PFSK-1 (cell line): Measurements from ENCODE around the gene TBC1D22A.

ENCODE experiments used
- FOXP2 ChIP-seq: optimal IDR thresholded peaks from 2 replicates; pipeline ENCODE3; 2011; ENCODE audit warnings: borderline replicate concordance, control low read depth, inconsistent platforms; ENCODE audit not compliant: insufficient read depth; ENCODE audit errors: extremely low read length, extremely low read depth
- POLR2AphosphoS5 ChIP-seq: IDR thresholded peaks from 2 replicates; pipeline ENCODE4 v1.6.1; 2012; ENCODE audit warnings: low read depth, mild to moderate bottlenecking, control low read depth, low read length, moderate library complexity
- REST ChIP-seq, 2 experiments: IDR thresholded peaks; 2 replicates each; pipeline versions ENCODE4 v1.6.1 to v1.8.0; 2011 to 2012; ENCODE audit warnings: low read depth in 2 of 2, low read length in 2 of 2, control low read depth in 1 of 2, inconsistent platforms in 1 of 2, mild to moderate bottlenecking in 1 of 2, moderate library complexity in 1 of 2; ENCODE audit not compliant: insufficient read depth in 1 of 2
- SIN3A ChIP-seq: IDR thresholded peaks from 2 replicates; pipeline ENCODE4 v1.6.1; 2012; ENCODE audit warnings: mild to moderate bottlenecking, low read length, moderate library complexity, borderline replicate concordance; ENCODE audit not compliant: insufficient read depth
- TAF1 ChIP-seq: IDR thresholded peaks from 2 replicates; pipeline ENCODE4 v1.6.1; 2012; ENCODE audit warnings: low read length, control low read depth, borderline replicate concordance; ENCODE audit not compliant: insufficient read depth

The TBC1D22A gene

DNA sequence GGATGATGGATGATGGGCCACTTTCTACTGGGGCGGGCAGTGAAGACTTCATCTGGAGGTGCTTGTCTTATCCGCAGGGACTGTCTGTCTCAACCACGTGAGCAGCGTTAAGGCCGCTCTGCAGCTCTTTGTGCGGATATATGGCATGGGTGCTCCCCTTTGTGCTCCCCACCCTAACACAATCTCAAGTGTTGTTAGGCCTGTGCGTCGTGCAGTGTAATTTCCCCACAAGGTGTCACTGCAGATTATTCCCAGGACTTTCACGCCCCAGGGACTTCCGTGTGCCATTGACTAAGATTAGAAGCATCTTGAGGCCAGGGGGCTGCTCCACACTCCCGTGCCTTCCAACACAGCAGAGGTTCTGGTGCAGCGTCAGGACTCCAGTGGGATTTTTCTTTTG, 65.3 kb downstream of the TBC1D22A start:
- TF ChIP-seq POLR2AphosphoS5 (no peak), TAF1 (no peak), FOXP2 (no peak), SIN3A (no peak), REST (IDR thresholded peaks at IDR 0.05; ENCODE audit: insufficient read depth in 1 of 2, low read depth in 2 of 2, low read length in 2 of 2) (no peak)

DNA sequence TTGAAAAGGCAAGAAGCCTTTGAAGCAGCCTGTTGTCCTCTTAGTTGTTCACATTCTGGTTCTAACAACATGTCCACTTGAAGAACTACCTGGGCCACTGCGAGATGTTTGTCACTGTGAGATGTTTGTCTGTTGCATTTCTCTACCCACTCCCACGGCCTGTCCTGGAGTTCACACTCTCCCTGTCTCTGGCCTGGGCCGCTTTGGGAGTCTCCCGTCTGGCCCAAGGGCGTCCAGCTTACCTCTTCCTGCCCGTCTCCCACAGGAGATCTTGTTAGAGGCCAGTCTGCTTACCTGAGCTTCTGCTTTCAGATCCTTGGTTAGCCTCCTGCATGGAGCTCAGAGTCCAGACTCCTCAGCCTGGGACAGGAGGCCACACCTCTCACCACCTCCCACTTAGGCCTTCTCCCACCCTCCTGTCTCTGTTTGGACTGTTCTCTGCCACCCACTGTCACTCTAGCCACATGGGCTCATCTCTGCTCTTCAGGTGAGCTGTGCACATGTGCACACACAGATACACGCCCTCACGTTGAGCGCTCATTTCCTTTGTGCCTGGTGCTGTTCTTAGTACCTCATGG, 66.0 kb downstream of the TBC1D22A start:
- no peak for TF ChIP-seq POLR2AphosphoS5
- no peak for TF ChIP-seq FOXP2
- TF ChIP-seq SIN3A, result no peak

- TF ChIP-seq SIN3A (no peak), TAF1 (no peak), POLR2AphosphoS5 (no peak), FOXP2 (no peak), REST (IDR thresholded peaks at IDR 0.05; ENCODE audit: insufficient read depth in 1 of 2, low read depth in 2 of 2, low read length in 2 of 2) (no peak)
Measured at GRCh38 chr22:46829117-46829891, 66.9 kb downstream of the TBC1D22A start.

GRCh38 chr22:46829941-46830715, 67.7 kb downstream of the TBC1D22A start:
- no peak for TF ChIP-seq SIN3A
- no peak for TF ChIP-seq REST (IDR thresholded peaks at IDR 0.05; ENCODE audit: insufficient read depth in 1 of 2, low read depth in 2 of 2, low read length in 2 of 2)
- TF ChIP-seq TAF1, result no peak
- no peak for TF ChIP-seq FOXP2
- TF ChIP-seq POLR2AphosphoS5, result no peak

DNA sequence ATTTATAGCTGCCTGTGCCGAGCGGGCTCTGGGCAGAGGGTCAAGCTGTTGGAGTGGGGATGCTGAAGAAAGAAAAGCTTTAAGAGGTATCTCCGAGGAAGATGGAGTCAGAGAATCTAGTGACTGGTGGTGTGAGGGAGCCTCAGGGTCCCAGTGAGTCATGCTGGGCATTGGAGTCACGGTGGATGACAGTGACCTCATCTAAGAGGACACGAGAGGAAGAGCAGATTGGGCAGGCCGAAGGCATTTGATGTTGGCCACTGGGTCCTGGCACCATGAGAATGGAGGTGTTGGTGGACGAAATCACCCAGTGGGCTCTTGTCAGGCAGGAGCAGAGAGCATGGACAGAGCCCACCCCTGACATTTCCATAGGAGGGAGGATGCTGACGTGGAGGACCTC, 68.4 kb downstream of the TBC1D22A start:
- TF ChIP-seq POLR2AphosphoS5 (no peak), REST (IDR thresholded peaks at IDR 0.05; ENCODE audit: insufficient read depth in 1 of 2, low read depth in 2 of 2, low read length in 2 of 2) (no peak), TAF1 (no peak), FOXP2 (no peak), SIN3A (no peak)
